ENCODE measurements around the gene MAGI2.

The MAGI2 gene

GRCh38 chr7:79320741-79321473 is 132.6 kb downstream of the MAGI2 start:
- no peak for TF ChIP-seq CTCF (conservative IDR thresholded peaks at IDR 0.05; ENCODE audit: low read length)
- no peak overlapping the region for H3K4me3 ChIP-seq (ENCODE audit: low read length)
- peak; percentile 36 for DNase-seq (ENCODE audit: low read depth)

DNA sequence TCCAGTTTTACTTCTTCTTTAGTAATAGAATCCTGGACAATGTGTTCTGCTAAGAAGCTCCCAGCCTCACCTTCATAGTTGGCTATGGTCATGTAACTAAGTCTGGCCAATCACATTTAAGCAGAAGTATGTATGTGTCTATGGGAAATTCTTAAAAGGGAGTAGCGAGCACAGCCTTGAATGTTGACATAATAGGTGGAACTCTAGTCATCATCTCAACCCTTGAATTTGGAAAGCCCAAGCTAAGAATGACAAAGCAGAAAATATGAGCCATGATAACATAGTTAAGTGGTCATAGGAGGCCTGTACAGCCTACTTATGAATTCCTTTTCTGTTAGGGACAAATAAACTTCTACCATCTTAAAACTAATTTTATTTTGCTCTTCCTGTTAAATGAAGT is 134.1 kb downstream of the MAGI2 start:
- H3K4me3 ChIP-seq (ENCODE audit: low read length): no peak overlapping the region
- no peak for TF ChIP-seq CTCF (conservative IDR thresholded peaks at IDR 0.05; ENCODE audit: low read length)
- no peak for DNase-seq (ENCODE audit: low read depth)

DNA sequence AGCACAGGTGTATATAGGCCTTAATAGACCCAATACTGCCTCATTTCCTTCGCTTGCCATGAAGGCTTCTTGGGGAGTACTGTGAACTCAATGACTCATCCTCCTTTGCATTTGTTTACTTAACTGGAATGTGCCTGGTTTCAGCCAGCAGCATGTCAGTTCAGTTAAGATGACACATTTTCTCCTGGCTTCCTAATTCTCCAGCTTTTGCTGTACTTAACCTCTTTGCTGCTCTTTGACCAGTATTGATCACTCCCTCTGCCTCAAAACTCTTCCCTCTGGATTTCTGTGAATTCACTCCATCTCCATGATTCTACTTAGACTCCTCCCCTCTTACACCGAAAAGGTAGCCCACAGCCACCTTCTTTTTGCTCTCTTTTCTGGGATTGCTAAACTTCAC is 135.7 kb downstream of the MAGI2 start:
- peak; percentile 80 for DNase-seq (ENCODE audit: low read depth)

DNA sequence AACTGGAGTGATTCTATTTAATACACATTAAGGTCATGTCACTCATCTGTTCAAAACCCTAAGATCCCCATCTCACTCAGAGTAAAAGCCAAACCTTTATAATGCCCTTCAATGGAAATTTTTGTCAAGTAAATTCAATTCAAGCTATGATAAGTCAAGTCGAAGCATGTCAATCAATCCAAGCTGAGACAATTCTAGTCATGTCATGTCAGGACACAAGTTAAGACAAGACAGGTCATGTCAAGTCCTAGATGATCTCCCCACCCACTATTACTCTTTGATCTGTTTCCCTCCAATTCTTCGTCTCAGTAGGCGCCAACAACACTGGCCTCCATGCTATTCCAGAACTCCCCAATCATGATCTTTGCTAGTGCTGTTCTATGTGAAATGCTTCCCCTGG is 141.4 kb downstream of the MAGI2 start:
- no peak for DNase-seq (ENCODE audit: low read depth)
- no peak overlapping the region for H3K4me3 ChIP-seq (ENCODE audit: low read length)
- no peak for TF ChIP-seq CTCF (conservative IDR thresholded peaks at IDR 0.05; ENCODE audit: low read length)

More for the DNA sequence above, 135.7 kb downstream of the MAGI2 start:
- H3K4me3 ChIP-seq (ENCODE audit: low read length): no peak overlapping the region
- no peak for TF ChIP-seq CTCF (conservative IDR thresholded peaks at IDR 0.05; ENCODE audit: low read length)

DNA sequence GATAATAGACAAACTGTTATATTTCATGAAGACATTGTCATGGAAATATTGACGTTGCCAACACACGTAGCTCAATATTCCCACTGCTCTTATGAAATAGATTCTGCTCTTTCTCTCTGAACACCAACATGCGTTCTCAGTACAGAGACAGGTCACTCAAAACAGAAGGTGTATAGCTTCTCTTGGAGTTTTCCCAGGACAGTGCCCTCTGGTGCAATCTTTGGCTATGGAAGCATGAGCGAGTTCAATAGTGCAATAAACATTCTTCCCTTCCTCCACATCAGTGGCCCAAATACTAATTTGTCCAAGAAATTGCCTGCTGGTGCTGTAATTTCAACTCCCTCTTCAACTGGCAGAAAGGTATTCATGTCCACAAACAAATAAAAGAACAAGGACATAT is 145.3 kb downstream of the MAGI2 start:
- no peak for TF ChIP-seq CTCF (conservative IDR thresholded peaks at IDR 0.05; ENCODE audit: low read length)
- DNase-seq (ENCODE audit: low read depth): no peak
- H3K4me3 ChIP-seq (ENCODE audit: low read length): no peak overlapping the region

DNA sequence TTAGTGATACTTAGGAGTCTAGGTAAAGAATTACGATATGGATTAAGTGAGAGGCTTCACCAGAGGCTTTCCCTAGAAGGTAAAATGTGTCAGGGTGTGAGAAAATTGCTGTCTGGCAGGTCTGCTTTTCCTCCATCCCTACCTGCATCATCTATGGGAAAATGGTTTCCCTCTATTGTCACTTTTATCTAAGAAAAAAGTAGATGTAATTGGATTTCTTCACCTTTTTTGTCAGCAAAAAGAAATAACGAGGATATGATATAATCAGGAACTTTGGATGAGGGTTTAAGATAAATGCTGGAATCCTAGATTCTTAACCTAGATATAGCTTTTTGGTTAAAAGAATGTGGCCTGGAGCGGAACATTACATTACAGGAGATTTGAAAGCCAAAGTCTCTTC is 146.1 kb downstream of the MAGI2 start:
- no peak for TF ChIP-seq CTCF (conservative IDR thresholded peaks at IDR 0.05; ENCODE audit: low read length)
- no peak for DNase-seq (ENCODE audit: low read depth)
- H3K4me3 ChIP-seq (ENCODE audit: low read length): no peak overlapping the region

DNA sequence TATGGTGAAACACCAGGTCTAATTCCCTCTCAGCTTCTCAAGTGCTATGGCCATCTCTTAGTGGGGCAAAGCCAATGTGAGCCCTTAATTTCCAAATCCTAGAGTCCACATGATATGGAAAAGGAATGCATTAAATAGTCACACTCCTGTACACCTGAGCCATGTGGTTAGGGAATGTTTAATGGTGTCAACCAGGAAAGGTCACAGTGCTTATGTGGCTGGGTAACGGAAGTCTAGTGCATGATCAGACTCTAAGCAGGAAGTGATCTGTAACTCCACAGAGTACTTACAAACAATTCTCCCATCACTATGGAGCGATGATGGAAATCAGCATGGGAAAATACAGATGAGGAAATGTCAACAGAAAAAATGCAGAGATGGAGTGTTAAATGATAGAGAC is 148.8 kb downstream of the MAGI2 start:
- DNase-seq (ENCODE audit: low read depth): no peak
- no peak overlapping the region for H3K4me3 ChIP-seq (ENCODE audit: low read length)
- TF ChIP-seq CTCF (conservative IDR thresholded peaks at IDR 0.05; ENCODE audit: low read length): no peak
